Kidney epithelial cell (primary cell): ENCODE results near the gene TMEM89. TPM values are rescaled to one million over a fixed set of nuclear protein-coding genes. Genes with fewer than 3 reads are reported as not detected.

Experiments
- total RNA-seq: library from RNA; depleted of rRNA; stranded (reverse); fragments of >200 nt; gene quantifications from 2 replicates; pipeline ENCODE4 v1.2.3, GENCODE V29; 2015

TMEM89 gene
- total RNA-seq, 1 donor from 2014 or later: not detected

Other genes starting within 250 kb of the TMEM89 start
- 0.46 TPM in 1 of 2 replicates, not detected in the other for gene FBXW12, start 249.6 kb downstream of the TMEM89 start, total RNA-seq
- gene PLXNB1, start 191.7 kb downstream of the TMEM89 start, total RNA-seq: 115 and 137 TPM in 2 replicates
- 39.2 and 46.4 TPM in 2 replicates for gene CCDC51, start 181.7 kb downstream of the TMEM89 start, total RNA-seq
- gene TMA7, start 181.5 kb downstream of the TMEM89 start, total RNA-seq: 374 and 462 TPM in 2 replicates
- 5.7 and 6.8 TPM in 2 replicates for gene ATRIP, start 175.0 kb downstream of the TMEM89 start, total RNA-seq
- 231 and 248 TPM in 2 replicates for gene SHISA5, start 117.6 kb downstream of the TMEM89 start, total RNA-seq
- gene PFKFB4, start 65.0 kb downstream of the TMEM89 start, total RNA-seq: 22.4 and 24.1 TPM in 2 replicates
- 26.1 and 39.1 TPM in 2 replicates for gene UCN2, start 58.0 kb downstream of the TMEM89 start, total RNA-seq
- gene COL7A1, start 26.4 kb downstream of the TMEM89 start, total RNA-seq: 337 and 348 TPM in 2 replicates
- gene UQCRC1, start 12.1 kb downstream of the TMEM89 start, total RNA-seq: 413 and 435 TPM in 2 replicates
- gene SLC26A6, start 13.7 kb upstream of the TMEM89 start, total RNA-seq: 32.8 and 54.2 TPM in 2 replicates
- 5.2 and 5.6 TPM in 2 replicates for gene CELSR3, start 41.1 kb upstream of the TMEM89 start, total RNA-seq
- 15.3 and 34.0 TPM in 2 replicates for gene NCKIPSD, start 64.1 kb upstream of the TMEM89 start, total RNA-seq
- 81.2 and 109 TPM in 2 replicates for gene IP6K2, start 95.5 kb upstream of the TMEM89 start, total RNA-seq
- 27.5 and 34.9 TPM in 2 replicates for gene PRKAR2A, start 226.1 kb upstream of the TMEM89 start, total RNA-seq